NCI-H128 (cell line): ENCODE measurements around the gene TERC.
A peak's percentile ranks its signal among the peaks of the same experiment; 100 is the strongest.
"Not testable (repeated sequence)": the region's sequence is repeated elsewhere in the genome, so short reads cannot be mapped to it uniquely, and the experiment has no call there.

Experiments used
- DNase-seq: peaks from one replicate; lab custom pipeline; 2025; ENCODE audit not compliant: unreplicated experiment; lab: John Stamatoyannopoulos, UW

Gene TERC

GRCh38 chr3:169772305-169772896, 7.5 kb upstream of the TERC start:
- peak; percentile 71 for DNase-seq

- peak; percentile 84 for DNase-seq
Measured at GRCh38 chr3:169771497-169772304, 6.8 kb upstream of the TERC start.

DNA sequence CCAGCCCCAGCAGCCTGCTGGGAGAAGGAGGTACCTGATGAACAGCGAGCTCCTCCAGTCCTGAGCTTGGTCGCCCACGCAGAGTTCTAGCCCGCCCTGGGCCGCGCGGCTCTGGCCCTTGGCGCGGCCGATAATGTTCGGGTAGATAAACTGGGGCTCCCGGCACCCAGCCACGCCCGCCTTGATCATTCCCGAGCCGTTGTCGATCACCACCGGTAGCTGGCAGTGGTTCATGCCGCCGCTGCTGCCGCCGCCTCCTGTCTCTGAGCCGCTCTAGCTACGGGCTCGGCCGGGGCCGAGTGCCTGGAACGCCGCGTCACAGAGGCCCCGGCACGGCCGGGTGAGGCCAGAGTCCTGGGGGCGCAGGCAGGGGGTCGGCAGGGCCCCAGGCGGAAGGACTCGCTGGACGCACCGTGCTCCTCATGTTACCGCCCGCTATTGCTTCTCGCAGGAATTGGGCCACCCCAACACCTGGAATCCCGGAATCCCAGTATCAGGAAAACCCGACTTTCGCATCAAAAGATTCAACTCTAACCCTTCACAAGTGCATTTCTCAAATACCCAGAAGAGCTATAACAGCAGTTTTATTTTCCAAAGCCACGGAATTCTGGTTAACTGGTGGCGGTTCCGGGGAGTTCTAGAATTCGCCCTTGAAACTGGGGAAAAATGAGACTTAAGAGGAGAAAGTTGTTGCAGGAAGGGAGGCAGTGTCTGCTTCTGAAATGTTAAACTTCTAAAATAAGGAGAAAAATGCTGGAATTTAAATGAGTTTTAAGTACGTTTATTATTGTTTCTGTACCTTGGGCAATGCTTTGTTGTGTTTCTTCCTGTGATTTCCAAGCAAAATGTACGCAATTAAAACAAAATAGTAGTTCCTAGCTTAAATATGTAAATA, 4.7 kb upstream of the TERC start, which contains the start of gene ACTRT3:
Gene ACTRT3, minus strand, starts transcription at position 275 of the 895 bp plus-strand sequence. Its CDS starts 41 bp downstream, at position 234.
- no peak for DNase-seq

DNA sequence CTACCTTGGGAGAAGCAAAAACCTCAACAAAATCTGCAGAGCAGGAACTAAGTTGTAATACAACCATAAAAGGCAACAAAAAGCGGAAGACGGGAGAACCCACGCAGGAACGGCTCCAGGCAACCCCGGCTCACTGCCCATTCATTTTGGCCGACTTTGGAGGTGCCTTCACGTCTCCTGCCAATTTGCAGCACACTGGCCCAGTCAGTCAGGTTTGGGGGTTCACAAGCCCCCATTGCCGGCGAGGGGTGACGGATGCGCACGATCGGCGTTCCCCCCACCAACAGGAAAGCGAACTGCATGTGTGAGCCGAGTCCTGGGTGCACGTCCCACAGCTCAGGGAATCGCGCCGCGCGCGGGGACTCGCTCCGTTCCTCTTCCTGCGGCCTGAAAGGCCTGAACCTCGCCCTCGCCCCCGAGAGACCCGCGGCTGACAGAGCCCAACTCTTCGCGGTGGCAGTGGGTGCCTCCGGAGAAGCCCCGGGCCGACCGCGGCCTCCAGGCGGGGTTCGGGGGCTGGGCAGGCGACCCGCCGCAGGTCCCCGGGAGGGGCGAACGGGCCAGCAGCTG, 463 bp downstream of the TERC start:
- no peak for DNase-seq

- no peak for DNase-seq
Measured at GRCh38 chr3:169760479-169760878, 4.4 kb downstream of the TERC start.

DNA sequence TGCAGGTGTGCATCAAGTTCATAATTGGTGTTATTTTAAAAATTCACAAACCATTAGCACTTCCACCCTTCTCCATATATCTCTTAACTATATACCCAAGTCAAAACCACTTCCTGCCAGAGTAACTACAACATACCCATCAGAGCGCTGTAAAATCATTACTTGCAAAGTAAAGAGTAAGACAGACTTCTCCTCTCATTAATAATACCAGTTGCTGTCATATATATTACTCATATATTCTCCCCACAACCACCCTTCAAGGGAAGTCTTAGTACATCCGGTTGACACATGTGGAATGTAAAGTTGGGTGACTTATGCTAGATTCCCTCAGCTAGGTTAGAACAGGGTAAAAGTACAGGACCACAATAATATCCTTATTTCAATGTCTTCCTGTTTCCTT, 5.6 kb downstream of the TERC start:
- DNase-seq, result no peak

DNA sequence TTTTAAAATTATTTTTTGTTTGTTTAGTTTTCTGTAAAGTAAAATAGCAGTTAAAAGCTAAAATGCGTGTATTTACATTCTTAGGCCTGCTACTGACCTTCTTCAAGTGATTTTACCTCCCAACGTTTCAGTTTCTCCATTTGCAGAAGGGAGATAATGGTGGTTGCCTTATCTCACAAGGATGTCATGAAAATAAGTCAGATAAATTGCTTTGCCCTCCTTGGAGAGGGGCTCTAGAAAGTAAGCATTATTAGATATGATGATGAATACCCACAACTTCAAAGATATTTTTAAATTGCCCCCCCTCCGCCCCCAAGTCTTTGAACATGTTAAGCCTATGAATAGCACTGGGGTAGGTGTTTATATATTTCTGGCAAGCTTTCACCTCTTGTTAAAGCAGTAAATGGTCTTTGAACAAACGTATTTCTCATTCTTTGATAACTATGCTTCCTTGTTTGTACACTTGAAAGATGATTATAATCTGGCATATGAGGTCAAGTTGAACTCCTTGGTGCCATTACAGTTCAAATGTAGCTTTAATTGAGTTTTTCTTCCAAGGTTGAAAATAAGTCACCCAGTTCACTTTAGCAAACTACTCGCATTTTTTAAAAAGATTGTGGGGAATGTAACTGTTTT, 6.4 kb downstream of the TERC start:
- DNase-seq, result no peak

DNA sequence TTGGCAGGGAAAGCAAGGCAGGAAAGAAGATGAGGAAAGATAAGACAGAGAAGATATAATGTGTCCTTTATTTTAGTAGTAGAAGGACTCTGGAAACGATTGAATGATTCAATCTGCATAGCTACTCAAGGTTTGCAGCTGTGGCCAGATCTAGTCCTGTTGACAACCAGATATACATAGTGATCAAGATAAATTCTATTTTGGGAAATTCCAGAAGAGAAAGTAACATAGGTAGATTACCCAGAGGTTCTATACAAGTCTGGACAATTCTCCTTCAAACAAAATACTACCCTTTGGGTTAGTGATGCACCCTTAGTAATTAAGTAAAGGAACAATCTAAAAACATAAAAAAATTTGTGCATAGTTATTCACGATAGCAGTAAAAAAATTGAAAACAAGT, 9.4 kb downstream of the TERC start:
- DNase-seq, result no peak

- DNase-seq, result no peak
Measured at GRCh38 chr3:169754711-169755110, 10.1 kb downstream of the TERC start.

DNA sequence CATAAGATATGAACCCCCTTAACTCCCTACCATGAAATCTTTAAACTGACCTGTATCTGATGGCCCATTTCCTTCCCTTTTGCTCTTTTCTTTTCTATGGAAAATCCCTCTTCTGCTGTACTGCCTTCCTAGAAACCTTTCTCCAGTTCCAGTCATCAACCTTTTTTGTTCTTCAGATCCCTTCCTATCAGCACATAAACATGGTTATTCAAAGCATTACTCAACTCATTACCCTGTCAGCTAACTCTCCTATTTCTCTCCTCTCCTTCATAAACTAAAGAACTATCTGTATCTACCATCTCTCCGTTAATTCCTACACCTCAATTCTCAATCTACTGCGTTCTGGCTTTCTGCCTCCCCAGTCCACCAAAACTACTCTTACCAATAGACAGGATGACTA, 13.0 kb downstream of the TERC start:
- no peak for DNase-seq

- no peak for DNase-seq
Measured at GRCh38 chr3:169750665-169751064, 14.2 kb downstream of the TERC start.

- DNase-seq, result no peak
Measured at GRCh38 chr3:169748670-169749069, 16.2 kb downstream of the TERC start.

DNA sequence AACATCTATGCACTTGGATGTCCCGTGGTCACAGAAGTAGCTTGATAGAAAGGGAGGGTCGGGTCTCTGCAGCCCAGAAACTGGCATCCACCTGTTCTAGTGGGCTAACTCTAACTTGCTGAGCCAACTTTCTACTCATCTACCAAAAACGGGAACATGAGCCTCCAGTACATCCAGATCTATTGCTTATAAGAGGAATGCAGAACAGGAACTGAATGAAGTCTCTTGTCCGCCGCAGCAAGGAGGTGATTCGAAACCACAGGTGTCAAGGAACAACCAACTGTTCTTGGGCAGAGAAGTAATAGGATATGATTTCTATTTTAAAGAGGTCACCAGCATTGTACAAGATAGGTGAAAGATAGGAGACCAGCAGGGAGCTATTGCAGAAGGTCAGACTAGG, 17.9 kb downstream of the TERC start:
- DNase-seq, result no peak

- DNase-seq, result no peak
Measured at GRCh38 chr3:169744366-169745054, 20.4 kb downstream of the TERC start.

DNA sequence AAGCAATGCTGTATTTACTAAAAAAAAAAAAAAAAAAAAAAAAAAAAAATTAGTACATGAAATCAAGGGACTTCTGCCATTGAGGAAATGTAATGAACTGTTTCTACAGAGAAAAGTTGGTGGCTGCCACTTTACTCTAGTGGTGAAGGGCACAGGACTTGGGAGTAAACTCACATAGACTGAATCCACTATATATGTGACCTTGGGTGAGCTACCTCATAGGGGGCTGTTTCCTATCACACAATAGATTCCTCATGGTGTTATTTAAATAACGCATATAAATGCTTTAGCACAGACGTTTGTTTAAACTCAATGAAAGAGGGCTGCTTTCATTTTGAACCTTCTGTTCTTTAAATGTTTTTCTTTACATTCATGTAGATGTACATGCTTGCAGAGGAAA, 25.8 kb downstream of the TERC start:
- no peak for DNase-seq

DNA sequence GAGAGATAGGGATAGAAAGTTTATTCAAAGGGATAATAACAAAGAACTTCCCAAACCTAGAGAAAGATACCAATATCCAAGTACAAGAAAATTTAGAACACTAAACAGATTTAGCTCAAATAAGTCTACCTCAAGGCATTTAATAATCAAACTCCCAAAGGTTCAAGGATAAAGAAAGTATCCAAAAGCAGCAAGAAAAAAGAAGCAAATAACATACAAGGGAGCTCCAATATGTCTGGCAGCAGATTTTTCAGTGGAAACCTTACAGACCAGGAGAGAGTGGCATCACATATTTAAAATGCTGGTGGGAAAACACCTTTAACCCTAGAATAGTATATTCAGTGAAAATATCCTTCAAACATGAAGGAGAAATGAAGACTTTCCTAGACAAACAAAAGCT, 33.0 kb downstream of the TERC start:
- DNase-seq, result not testable (repeated sequence)

- DNase-seq, result no peak
Measured at GRCh38 chr3:169722724-169723123, 42.1 kb downstream of the TERC start.

- not testable (repeated sequence) for DNase-seq
Measured at GRCh38 chr3:169718415-169718814, 46.4 kb downstream of the TERC start.
